Spleen (tissue), 7 donors: ENCODE data around the gene NFAT5.

ENCODE experiments used
- CTCF ChIP-seq, 11 experiments: fragments of 200-600 bp in 7 of 11; fragments of 450-650 bp in 4 of 11; sonication (generic) in 4 of 11; IDR thresholded peaks in 8 of 11; conservative IDR thresholded peaks in 3 of 11; 1 replicate in 7 of 11; 2 replicates in 4 of 11; pipeline versions ENCODE4 v1.4.0 to v1.8.0; 2016 to 2021; ENCODE audit warnings: antibody characterized with exemption in 11 of 11, inconsistent platforms in 4 of 11, mild to moderate bottlenecking in 1 of 11
- POLR2A ChIP-seq, 3 donors: fragments of 450-650 bp; IDR thresholded peaks; one replicate each; pipeline ENCODE4 v1.5.1; 2017; ENCODE audit warnings: antibody characterized with exemption in 3 of 3, mild to moderate bottlenecking in 1 of 3
- POLR2AphosphoS5 ChIP-seq, 3 donors: sonication (generic); formaldehyde crosslinking; IDR thresholded peaks; one replicate each; pipeline ENCODE4 v1.5.1; 2017; ENCODE audit warnings: antibody characterized with exemption in 3 of 3
- donor health status: DM: no; HTN: no; CAD: no; lungs with moderate emphysema.
- donor health status: DM: no; HTN: no; CAD: no.
- donor health status: DM: no; HTN: no; CAD: no.

- TF ChIP-seq CTCF (IDR thresholded peaks at IDR 0.05 in 8 of 11, conservative IDR thresholded peaks at IDR 0.05 in 3 of 11) (no peak), POLR2AphosphoS5 (IDR thresholded peaks at IDR 0.05) (no peak), POLR2A (IDR thresholded peaks at IDR 0.05) (no peak)
Observed at GRCh38 chr16:69555867-69556266, 9.9 kb upstream of the NFAT5 start.
